ENCODE measurements around the gene P2RX6. TPM values are rescaled to one million over a fixed set of nuclear protein-coding genes. Genes with fewer than 3 reads are reported as not detected.

P2RX6 gene
- total and polyA plus RNA-seq, 8 donors, result 0.20 to 2.4 (median 1.8) TPM

Small RNA genes within 50 kb of the gene (microRNA-seq; reads per million reads assigned to microRNA genes)
- gene MIR649, result 0 reads per million in 2 donors

Other genes starting within 250 kb of the P2RX6 start
- 1 to 10 TPM in 1 of 2 donors, under 1 TPM in 1; 0.50 to 3.5 TPM for gene SERPIND1, start 241.1 kb upstream of the P2RX6 start, total RNA-seq
- under 1 TPM in 5 of 6 donors, not detected in 1; 0.13 to 0.49 (median 0.37) TPM for gene SERPIND1, start 241.1 kb upstream of the P2RX6 start, polyA plus RNA-seq (ENCODE audit: insufficient read length in 6 of 6)
- 100 to 1,000 TPM in 1 of 2 donors, 10 to 100 TPM in 1; 86.7 to 108 TPM for gene PI4KA, start 156.4 kb upstream of the P2RX6 start, total RNA-seq
- gene PI4KA, start 156.4 kb upstream of the P2RX6 start, polyA plus RNA-seq (ENCODE audit: insufficient read length in 6 of 6), result 10 to 100 TPM; 60.5 to 80.7 (median 68.9) TPM
- 10 to 100 TPM; 26.7 to 28.7 TPM for gene SNAP29, start 156.2 kb upstream of the P2RX6 start, total RNA-seq
- gene SNAP29, start 156.2 kb upstream of the P2RX6 start, polyA plus RNA-seq (ENCODE audit: insufficient read length in 6 of 6), result 10 to 100 TPM; 25.4 to 33.2 (median 30.4) TPM
- 10 to 100 TPM; 56.7 to 59.4 TPM for gene CRKL, start 97.8 kb upstream of the P2RX6 start, total RNA-seq
- 10 to 100 TPM; 56.9 to 67.4 (median 65.8) TPM for gene CRKL, start 97.8 kb upstream of the P2RX6 start, polyA plus RNA-seq (ENCODE audit: insufficient read length in 6 of 6)
- gene AIFM3, start 47.9 kb upstream of the P2RX6 start, total RNA-seq, result 1 to 10 TPM; 6.0 to 6.5 TPM
- gene AIFM3, start 47.9 kb upstream of the P2RX6 start, polyA plus RNA-seq (ENCODE audit: insufficient read length in 6 of 6), result 1 to 10 TPM in 3 of 6 donors, under 1 TPM in 3; 0.49 to 1.4 (median 0.83) TPM
- gene LZTR1, start 32.9 kb upstream of the P2RX6 start, total RNA-seq, result 10 to 100 TPM; 60.0 to 71.9 TPM
- gene LZTR1, start 32.9 kb upstream of the P2RX6 start, polyA plus RNA-seq (ENCODE audit: insufficient read length in 6 of 6), result 10 to 100 TPM; 43.0 to 64.9 (median 56.2) TPM
- gene THAP7, start 13.0 kb upstream of the P2RX6 start, total RNA-seq, result 10 to 100 TPM; 17.8 to 23.8 TPM
- 10 to 100 TPM; 14.7 to 26.3 (median 20.0) TPM for gene THAP7, start 13.0 kb upstream of the P2RX6 start, polyA plus RNA-seq (ENCODE audit: insufficient read length in 6 of 6)
- gene SLC7A4, start 17.4 kb downstream of the P2RX6 start, total RNA-seq, result 1 to 10 TPM in 1 of 2 donors, under 1 TPM in 1; 0.31 to 3.0 TPM
- gene SLC7A4, start 17.4 kb downstream of the P2RX6 start, polyA plus RNA-seq (ENCODE audit: insufficient read length in 6 of 6), result under 1 TPM; 0.14 to 0.41 (median 0.40) TPM
- gene LRRC74B, start 30.8 kb downstream of the P2RX6 start, total RNA-seq, result under 1 TPM in 1 of 2 donors, not detected in 1; 0.94 TPM
- 1 to 10 TPM in 4 of 6 donors, under 1 TPM in 2; 0.31 to 2.2 (median 1.5) TPM for gene LRRC74B, start 30.8 kb downstream of the P2RX6 start, polyA plus RNA-seq (ENCODE audit: insufficient read length in 6 of 6)

Data from left lung (tissue), 8 donors.